ENCODE results near the gene BCDIN3D.

GRCh38 chr12:49821373-49822287, 21.3 kb downstream of the BCDIN3D start:
- TF ChIP-seq CTCF (IDR thresholded peaks at IDR 0.05) (no peak), POLR2A (IDR thresholded peaks at IDR 0.05) (no peak), POLR2AphosphoS5 (IDR thresholded peaks at IDR 0.05) (no peak), EP300 (IDR thresholded peaks at IDR 0.05) (no peak)

All from suprapubic skin (tissue), 4 donors.